IgD-negative memory B cell (primary cell): ENCODE measurements around the gene SPINK14. TPM values are rescaled to one million over a fixed set of nuclear protein-coding genes. Genes with fewer than 3 reads are reported as not detected.

Experiments used
- H3K27ac Mint-ChIP-seq, 3 donors: one replicate each; pipeline ENCODE4 v1.8.0; 2020 to 2022; ENCODE audit warnings: mild to moderate bottlenecking in 3 of 3, mixed read lengths in 3 of 3, moderate library complexity in 1 of 3
- H3K27me3 Mint-ChIP-seq: one replicate; pipeline ENCODE4 v1.8.0; 2021; ENCODE audit warnings: mixed read lengths
- H3K36me3 Mint-ChIP-seq: one replicate; pipeline ENCODE4 v1.8.0; 2020; ENCODE audit warnings: mild to moderate bottlenecking, mixed read lengths
- H3K4me1 Mint-ChIP-seq, 3 donors: one replicate each; pipeline ENCODE4 v1.8.0; 2020 to 2022; ENCODE audit warnings: mixed read lengths in 3 of 3, mild to moderate bottlenecking in 1 of 3
- H3K4me3 Mint-ChIP-seq, 4 donors: one replicate each; pipeline ENCODE4 v1.8.0; 2020 to 2022; ENCODE audit warnings: mild to moderate bottlenecking in 4 of 4, mixed read lengths in 4 of 4, moderate library complexity in 3 of 4
- H3K9me3 Mint-ChIP-seq, 3 donors: one replicate each; pipeline ENCODE4 v1.8.0; 2020 to 2021; ENCODE audit warnings: mixed read lengths in 3 of 3, mild to moderate bottlenecking in 1 of 3
- polyA plus RNA-seq: library from polyadenylated mRNA; unstranded; fragments of 300-500 nt; fragmentation: Illumina TruSeq; gene quantifications from one replicate; pipeline ENCODE4 v1.2.3, GENCODE V29; 2021

Gene SPINK14, protein sequence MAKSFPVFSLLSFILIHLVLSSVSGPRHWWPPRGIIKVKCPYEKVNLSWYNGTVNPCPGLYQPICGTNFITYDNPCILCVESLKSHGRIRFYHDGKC
- polyA plus RNA-seq: not detected

GRCh38 chr5:148168246-148168645 lies at the start of gene SPINK14:
Gene SPINK14 (plus strand): TSS chr5:148168546. CDS start chr5:148169733, 1,187 bp downstream.
- H3K4me3 Mint-ChIP-seq: no peak within 1 kb of the TSS
- H3K4me1 Mint-ChIP-seq: no peaks in the 10 kb centered on the region
- no peak within 1 kb of the TSS for H3K27ac Mint-ChIP-seq
- H3K9me3 Mint-ChIP-seq: no peaks in the 10 kb centered on the region
- H3K36me3 Mint-ChIP-seq: no peaks in the 10 kb centered on the region
- H3K27me3 Mint-ChIP-seq: no peaks in the 10 kb centered on the region

DNA sequence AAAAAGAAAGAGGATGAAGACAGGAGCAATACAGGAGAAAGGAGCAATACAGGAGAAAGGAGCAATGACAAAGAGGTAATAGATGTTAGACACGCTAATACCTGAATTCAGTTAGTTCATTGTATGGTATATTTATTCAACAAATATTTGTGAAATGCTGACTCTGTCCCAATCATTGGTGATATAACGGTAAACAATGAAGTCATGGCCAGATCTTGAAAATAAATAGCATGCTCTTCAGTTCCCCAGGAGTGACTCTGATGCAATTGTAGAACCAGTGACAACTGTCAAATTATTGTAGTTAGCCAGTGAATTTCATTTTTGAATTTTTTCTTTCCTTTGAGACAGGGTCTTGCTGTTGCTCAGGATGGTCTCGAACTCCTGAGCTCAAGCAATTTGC lies 48.0 kb upstream of the SPINK14 start:
- Mint-ChIP-seq H3K27ac (no peak overlapping the region), H3K4me3 (no peak overlapping the region), H3K9me3 (peaks cover 0 to 3% (median 0%) of the 10 kb centered on the region in 3 donors)

DNA sequence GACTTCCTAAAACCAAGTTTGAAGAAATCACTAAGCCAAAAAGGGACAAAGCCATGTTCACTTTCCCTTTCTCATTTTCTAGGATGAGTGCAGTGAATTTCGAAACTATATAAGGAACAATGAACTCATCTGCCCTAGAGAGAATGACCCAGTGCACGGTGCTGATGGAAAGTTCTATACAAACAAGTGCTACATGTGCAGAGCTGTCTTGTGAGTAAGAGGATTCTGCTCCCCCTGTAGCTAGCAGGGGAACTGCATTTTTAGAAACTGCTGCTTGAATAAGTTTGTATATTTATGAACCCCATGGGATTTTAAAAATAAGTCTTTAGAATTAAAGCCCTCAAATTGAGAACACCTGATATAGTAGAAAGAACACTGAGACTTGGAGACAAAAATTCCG lies 42.7 kb upstream of the SPINK14 start:
- Mint-ChIP-seq H3K27ac (no peak overlapping the region), H3K9me3 (peaks cover 0 to 6% (median 0%) of the 10 kb centered on the region in 3 donors), H3K4me1 (no peaks in the 10 kb centered on the region), H3K4me3 (no peak overlapping the region), H3K27me3 (no peaks in the 10 kb centered on the region), H3K36me3 (no peaks in the 10 kb centered on the region)

More for the DNA sequence above, 48.0 kb upstream of the SPINK14 start:
- Mint-ChIP-seq H3K27me3 (no peaks in the 10 kb centered on the region), H3K36me3 (no peaks in the 10 kb centered on the region), H3K4me1 (no peaks in the 10 kb centered on the region)

DNA sequence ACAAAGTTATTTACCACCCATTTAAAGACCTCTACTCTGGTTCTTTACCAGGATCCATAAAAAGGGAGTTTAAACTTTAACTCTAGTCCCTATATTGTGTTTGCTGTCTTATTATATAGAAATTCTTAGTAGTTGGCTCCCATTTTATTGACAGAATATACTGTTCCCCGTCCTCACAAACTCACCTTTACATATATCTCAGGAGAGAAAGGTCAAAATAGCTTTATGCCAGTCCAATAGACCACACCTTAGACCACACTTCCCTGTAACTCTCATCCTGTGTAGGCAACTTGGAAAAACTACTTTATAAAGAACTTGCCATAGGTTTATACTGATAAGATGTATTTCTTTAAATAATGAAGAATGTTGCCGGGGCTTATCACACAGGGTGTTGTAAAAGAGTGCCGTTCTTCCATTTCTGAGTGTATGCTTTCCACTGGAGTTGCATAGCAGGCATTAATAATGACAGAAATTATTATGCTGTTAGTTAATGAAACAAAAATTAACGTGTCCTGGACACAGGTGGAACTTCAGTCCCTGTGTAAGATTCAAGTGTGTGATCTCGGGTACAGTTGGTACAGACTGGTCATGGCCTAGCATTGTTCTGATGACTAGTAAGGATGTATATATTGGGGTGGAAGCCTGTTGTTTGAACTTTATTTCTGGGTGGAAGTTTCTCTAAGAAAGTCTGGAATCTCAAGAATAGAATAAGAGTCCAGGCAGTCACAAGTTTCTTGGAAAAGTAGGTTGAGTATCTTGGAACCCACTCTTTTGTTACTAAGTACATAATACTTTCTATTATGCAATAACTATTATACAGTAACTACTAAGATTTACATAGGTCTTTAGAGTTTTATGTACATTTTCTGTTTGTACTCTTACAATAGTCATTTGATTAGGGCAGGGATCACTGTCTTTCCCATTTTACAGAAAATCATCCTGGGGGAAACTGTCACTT lies 33.0 kb upstream of the SPINK14 start:
- H3K4me3 Mint-ChIP-seq: no peak overlapping the region
- no peak overlapping the region for H3K27ac Mint-ChIP-seq
- no peaks in the 10 kb centered on the region for H3K4me1 Mint-ChIP-seq
- no peaks in the 10 kb centered on the region for H3K36me3 Mint-ChIP-seq
- no peaks in the 10 kb centered on the region for H3K27me3 Mint-ChIP-seq
- no peaks in the 10 kb centered on the region for H3K9me3 Mint-ChIP-seq

DNA sequence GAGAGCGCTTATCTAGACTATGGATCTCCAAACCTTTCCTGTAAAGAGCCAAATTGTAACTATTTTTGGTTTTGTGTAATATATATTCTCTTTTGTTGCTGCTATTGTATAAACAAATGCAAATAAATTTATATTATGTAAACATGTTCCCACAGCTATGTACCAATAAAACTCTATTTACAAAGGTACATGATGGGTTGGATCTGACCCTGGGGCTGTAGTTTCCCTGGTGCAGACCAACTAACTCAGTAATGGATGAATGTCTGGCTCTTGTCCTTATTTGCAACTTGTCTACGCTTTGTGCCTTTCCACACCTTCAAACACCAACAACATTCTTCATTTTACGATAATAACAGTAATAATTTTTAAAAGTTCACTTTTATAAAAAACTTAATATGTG lies 27.5 kb upstream of the SPINK14 start:
- no peaks in the 10 kb centered on the region for H3K27me3 Mint-ChIP-seq
- no peak overlapping the region for H3K4me3 Mint-ChIP-seq
- H3K9me3 Mint-ChIP-seq: peaks cover 0 to 5% (median 4%) of the 10 kb centered on the region in 3 donors
- no peaks in the 10 kb centered on the region for H3K36me3 Mint-ChIP-seq
- H3K27ac Mint-ChIP-seq: no peak overlapping the region
- no peaks in the 10 kb centered on the region for H3K4me1 Mint-ChIP-seq

DNA sequence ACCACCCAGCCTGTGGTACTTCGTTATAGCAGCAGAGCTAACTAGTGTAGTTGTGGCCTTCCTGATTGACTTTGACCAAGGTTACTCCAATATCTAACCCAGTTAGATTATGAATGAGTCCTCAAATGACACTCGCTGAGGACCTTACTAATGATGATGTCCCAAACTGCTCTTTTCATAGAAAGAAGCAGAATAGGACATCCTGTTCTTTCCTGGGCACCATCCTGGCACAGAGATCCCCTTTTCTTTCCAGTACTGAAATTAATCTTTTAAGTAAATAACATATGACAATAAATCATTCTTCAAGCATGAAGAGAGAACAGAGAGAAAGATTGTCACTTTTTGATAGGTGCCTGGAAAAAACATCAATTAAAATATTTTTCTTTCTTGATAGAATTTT lies 26.7 kb upstream of the SPINK14 start:
- no peaks in the 10 kb centered on the region for H3K4me1 Mint-ChIP-seq
- no peaks in the 10 kb centered on the region for H3K27me3 Mint-ChIP-seq
- no peak overlapping the region for H3K4me3 Mint-ChIP-seq
- H3K27ac Mint-ChIP-seq: no peak overlapping the region
- peaks cover 0 to 5% (median 4%) of the 10 kb centered on the region in 3 donors for H3K9me3 Mint-ChIP-seq
- H3K36me3 Mint-ChIP-seq: no peaks in the 10 kb centered on the region

DNA sequence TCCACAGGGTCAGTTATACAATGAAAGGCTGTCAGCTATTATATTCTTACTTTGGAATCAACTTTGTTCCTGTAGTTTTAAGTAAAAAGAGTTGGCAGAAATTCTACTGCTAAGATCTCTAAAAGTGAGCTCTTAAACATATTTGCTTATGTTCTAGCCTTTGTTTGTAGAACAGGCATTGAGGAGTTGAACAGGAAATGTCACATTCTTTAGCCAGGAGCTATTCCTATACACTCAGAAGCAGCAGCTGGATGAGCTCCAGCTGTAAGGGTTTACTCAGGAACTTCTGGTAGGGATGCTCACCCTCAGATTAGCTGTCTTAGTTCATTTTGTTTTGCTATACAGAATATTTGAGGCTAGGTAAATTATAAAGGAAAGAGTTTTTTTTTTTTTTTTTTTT lies 22.4 kb upstream of the SPINK14 start:
- no peaks in the 10 kb centered on the region for H3K36me3 Mint-ChIP-seq
- H3K27me3 Mint-ChIP-seq: no peaks in the 10 kb centered on the region
- H3K9me3 Mint-ChIP-seq: peaks cover 0 to 5% (median 4%) of the 10 kb centered on the region in 3 donors
- H3K4me1 Mint-ChIP-seq: no peaks in the 10 kb centered on the region
- no peak overlapping the region for H3K4me3 Mint-ChIP-seq
- H3K27ac Mint-ChIP-seq: no peak overlapping the region

DNA sequence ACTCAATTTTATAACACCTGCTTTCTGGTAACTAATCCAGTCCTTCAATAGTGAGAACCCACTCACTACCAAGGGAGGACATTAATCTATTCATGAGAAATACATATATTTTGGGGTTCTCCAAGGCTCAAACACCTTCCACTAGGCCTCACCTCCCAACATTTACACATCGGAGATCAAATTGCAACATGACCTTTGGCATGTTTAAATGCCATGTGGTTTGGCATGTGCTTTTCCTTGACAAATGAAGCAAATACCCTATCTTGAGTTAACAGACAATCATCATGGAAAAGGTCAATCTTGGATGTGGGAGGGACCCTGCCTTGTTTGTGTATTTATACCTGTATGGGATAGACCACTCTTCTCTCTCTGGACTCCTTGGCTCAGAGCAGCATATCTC lies 21.9 kb upstream of the SPINK14 start:
- H3K4me3 Mint-ChIP-seq: no peak overlapping the region
- no peak overlapping the region for H3K27ac Mint-ChIP-seq
- H3K36me3 Mint-ChIP-seq: no peaks in the 10 kb centered on the region
- H3K27me3 Mint-ChIP-seq: no peaks in the 10 kb centered on the region
- H3K9me3 Mint-ChIP-seq: peaks cover 0 to 5% (median 4%) of the 10 kb centered on the region in 3 donors
- H3K4me1 Mint-ChIP-seq: no peaks in the 10 kb centered on the region

GRCh38 chr5:148147415-148147814 lies 20.9 kb upstream of the SPINK14 start:
- H3K4me1 Mint-ChIP-seq: no peaks in the 10 kb centered on the region
- no peaks in the 10 kb centered on the region for H3K36me3 Mint-ChIP-seq
- H3K27me3 Mint-ChIP-seq: no peaks in the 10 kb centered on the region
- H3K9me3 Mint-ChIP-seq: peaks cover 0 to 5% (median 2%) of the 10 kb centered on the region in 3 donors
- H3K27ac Mint-ChIP-seq: no peak overlapping the region
- H3K4me3 Mint-ChIP-seq: no peak overlapping the region

DNA sequence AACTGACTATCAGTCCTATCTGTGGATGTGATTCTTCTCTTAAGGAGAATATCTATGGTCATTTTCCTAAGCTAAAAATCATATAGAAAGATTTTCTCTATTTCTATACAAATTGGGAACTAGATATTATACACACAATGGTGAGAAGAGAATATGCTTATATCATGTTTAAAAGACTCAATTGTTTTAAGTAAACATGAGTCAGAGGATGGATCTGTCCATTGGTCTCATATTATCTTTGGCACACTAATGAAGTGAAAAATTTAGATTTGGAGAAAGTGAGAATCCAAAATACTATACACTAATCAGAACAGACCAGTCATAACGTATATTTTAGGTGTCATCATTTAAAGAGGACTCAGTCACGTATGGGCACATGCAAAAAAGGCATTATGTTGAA lies 16.5 kb upstream of the SPINK14 start:
- Mint-ChIP-seq H3K27ac (no peak overlapping the region), H3K9me3 (peaks cover 0 to 10% (median 4%) of the 10 kb centered on the region in 3 donors), H3K4me1 (no peaks in the 10 kb centered on the region), H3K36me3 (no peaks in the 10 kb centered on the region), H3K27me3 (no peaks in the 10 kb centered on the region), H3K4me3 (no peak overlapping the region)

- Mint-ChIP-seq H3K4me3 (no peak overlapping the region), H3K27ac (no peak overlapping the region), H3K36me3 (no peaks in the 10 kb centered on the region)
Measured at GRCh38 chr5:148152781-148153180, 15.6 kb upstream of the SPINK14 start.

DNA sequence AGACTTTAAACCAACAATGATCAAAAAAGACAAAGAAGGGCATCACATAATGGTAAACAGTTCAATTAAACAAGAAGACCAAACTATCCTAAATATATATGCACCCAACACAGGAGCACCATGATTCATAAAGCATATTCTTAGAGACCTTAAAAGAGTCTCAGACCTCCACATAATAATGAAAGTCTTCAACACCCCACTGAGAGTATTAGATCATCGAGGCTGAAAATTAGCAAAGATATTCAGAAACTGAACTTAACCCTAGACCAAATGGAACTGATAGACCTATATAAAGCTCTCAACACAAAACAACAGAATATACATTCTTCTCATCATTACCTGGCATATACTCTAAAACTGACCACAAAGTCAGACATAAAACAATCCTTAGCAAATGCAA lies 11.7 kb upstream of the SPINK14 start:
- Mint-ChIP-seq H3K4me1 (no peaks in the 10 kb centered on the region), H3K27me3 (no peaks in the 10 kb centered on the region), H3K4me3 (no peak overlapping the region), H3K36me3 (no peaks in the 10 kb centered on the region), H3K9me3 (peaks cover 0 to 10% (median 4%) of the 10 kb centered on the region in 3 donors), H3K27ac (no peak overlapping the region)

More at GRCh38 chr5:148152781-148153180, 15.6 kb upstream of the SPINK14 start:
- no peaks in the 10 kb centered on the region for H3K4me1 Mint-ChIP-seq
- peaks cover 0 to 10% (median 4%) of the 10 kb centered on the region in 3 donors for H3K9me3 Mint-ChIP-seq
- no peaks in the 10 kb centered on the region for H3K27me3 Mint-ChIP-seq

DNA sequence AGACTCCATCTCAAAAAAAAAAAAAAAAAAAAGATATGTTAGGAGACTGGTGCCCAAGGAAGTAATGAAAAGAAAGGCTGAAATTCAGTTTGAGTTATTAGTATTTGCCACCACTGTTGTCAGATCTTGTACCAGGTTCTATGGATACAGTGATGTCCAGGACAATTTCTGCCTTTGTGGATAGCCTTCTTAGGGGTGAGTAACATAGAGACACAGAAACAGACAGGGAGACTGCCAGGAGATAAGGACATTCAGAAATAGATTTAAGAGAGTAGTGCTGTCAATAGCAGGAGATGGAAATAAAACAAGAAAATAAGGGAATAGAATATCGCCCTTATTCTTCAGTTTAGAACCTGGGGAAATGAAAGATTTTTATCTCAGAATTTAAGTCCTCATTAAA lies 6.3 kb upstream of the SPINK14 start:
- Mint-ChIP-seq H3K4me3 (no peak overlapping the region), H3K36me3 (no peaks in the 10 kb centered on the region), H3K27ac (no peak overlapping the region), H3K27me3 (no peaks in the 10 kb centered on the region), H3K4me1 (peaks cover 0 to 3% (median 0%) of the 10 kb centered on the region in 3 donors), H3K9me3 (no peaks in the 10 kb centered on the region)

- H3K4me3 Mint-ChIP-seq: no peak overlapping the region
- peaks cover 0 to 3% (median 0%) of the 10 kb centered on the region in 3 donors for H3K4me1 Mint-ChIP-seq
- H3K27ac Mint-ChIP-seq: no peak overlapping the region
- no peaks in the 10 kb centered on the region for H3K9me3 Mint-ChIP-seq
- no peaks in the 10 kb centered on the region for H3K27me3 Mint-ChIP-seq
- no peaks in the 10 kb centered on the region for H3K36me3 Mint-ChIP-seq
Measured at GRCh38 chr5:148163345-148163744, 5.0 kb upstream of the SPINK14 start.

- Mint-ChIP-seq H3K9me3 (no peaks in the 10 kb centered on the region), H3K27me3 (no peaks in the 10 kb centered on the region), H3K27ac (no peak overlapping the region), H3K4me3 (no peak overlapping the region), H3K36me3 (no peaks in the 10 kb centered on the region), H3K4me1 (peaks cover 0 to 3% (median 0%) of the 10 kb centered on the region in 3 donors)
Measured at GRCh38 chr5:148166550-148167283, 1.6 kb upstream of the SPINK14 start.
